Stomach (tissue), 4 donors: ENCODE data around the gene RBM19.

Experiments used
- CTCF ChIP-seq, 7 experiments: fragments of 450-650 bp in 4 of 7; fragments of 200-600 bp in 3 of 7; sonication (generic) in 3 of 7; IDR thresholded peaks; one replicate each; pipeline ENCODE4 v1.5.1; 2016 to 2019; ENCODE audit warnings: antibody characterized with exemption in 7 of 7, control low read depth in 2 of 7, mild to moderate bottlenecking in 1 of 7
- EP300 ChIP-seq: sonication (generic); formaldehyde crosslinking; IDR thresholded peaks from one replicate; pipeline ENCODE4 v1.6.1; 2017; ENCODE audit warnings: antibody characterized with exemption
- POLR2A ChIP-seq, 4 donors: fragments of 450-650 bp; IDR thresholded peaks; one replicate each; pipeline ENCODE4 v1.6.1; 2016; ENCODE audit warnings: antibody characterized with exemption in 4 of 4, control low read depth in 2 of 4, mild to moderate bottlenecking in 1 of 4, moderate library complexity in 1 of 4
- POLR2AphosphoS5 ChIP-seq, 3 donors: sonication (generic); formaldehyde crosslinking; IDR thresholded peaks; one replicate each; pipeline ENCODE4 v1.6.1; 2016; ENCODE audit warnings: antibody characterized with exemption in 3 of 3

DNA sequence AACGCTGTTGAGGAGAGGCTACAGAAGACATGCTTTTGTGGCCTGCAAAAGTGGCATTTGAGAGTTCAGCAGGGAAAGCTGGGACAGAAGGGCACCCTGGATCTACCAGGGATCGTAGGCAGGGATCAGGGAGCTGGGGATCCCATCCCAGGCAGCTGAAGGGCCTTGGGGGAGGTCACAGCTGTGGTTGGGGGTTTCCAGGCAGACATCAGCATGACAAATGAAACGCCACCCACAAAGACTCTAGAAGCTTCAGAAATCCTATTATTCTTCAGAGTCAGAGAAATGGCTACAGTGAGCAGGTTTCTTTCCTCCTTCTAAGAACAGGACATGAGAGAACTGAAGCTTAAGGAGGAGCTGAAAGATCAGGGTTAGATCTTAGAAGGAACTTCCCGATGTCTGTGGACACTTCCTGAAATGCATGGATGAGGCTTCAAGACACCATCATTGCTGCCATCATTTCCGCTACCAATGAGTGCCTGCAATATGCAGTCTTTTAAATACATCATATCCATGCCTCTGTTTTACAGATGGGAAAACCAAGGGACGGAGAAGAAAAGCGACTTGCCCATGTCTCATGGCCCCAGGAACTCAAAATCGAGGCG, 104.3 kb downstream of the RBM19 start:
- TF ChIP-seq POLR2AphosphoS5 (IDR thresholded peaks at IDR 0.05) = no peak
- TF ChIP-seq CTCF (IDR thresholded peaks at IDR 0.05) = no peak
- no peak for TF ChIP-seq EP300
- TF ChIP-seq POLR2A (IDR thresholded peaks at IDR 0.05) = no peak
